ENCODE results near the gene CDKN1A.
"Not testable (repeated sequence)": the region's sequence is repeated elsewhere in the genome, so short reads cannot be mapped to it uniquely, and the experiment has no call there.

CDKN1A gene

GRCh38 chr6:36717871-36718540 is 39.5 kb downstream of the CDKN1A start:
- DNase-seq (ENCODE audit: extremely low read depth in 1 of 2, low read depth in 1 of 2): no peak

GRCh38 chr6:36718560-36718959 is 40.0 kb downstream of the CDKN1A start:
- DNase-seq (ENCODE audit: extremely low read depth in 1 of 2, low read depth in 1 of 2): no peak

- no peak for DNase-seq (ENCODE audit: extremely low read depth in 1 of 2, low read depth in 1 of 2)
Observed at GRCh38 chr6:36719126-36719525, 40.6 kb downstream of the CDKN1A start.

GRCh38 chr6:36720251-36721141 is 42.0 kb downstream of the CDKN1A start:
- DNase-seq (ENCODE audit: extremely low read depth in 1 of 2, low read depth in 1 of 2): no peak

- DNase-seq (ENCODE audit: extremely low read depth in 1 of 2, low read depth in 1 of 2): no peak
Observed at GRCh38 chr6:36721369-36722140, 43.0 kb downstream of the CDKN1A start.

- no peak for DNase-seq (ENCODE audit: extremely low read depth in 1 of 2, low read depth in 1 of 2)
Observed at GRCh38 chr6:36722365-36722764, 43.9 kb downstream of the CDKN1A start.

GRCh38 chr6:36722879-36723278 is 44.4 kb downstream of the CDKN1A start:
- DNase-seq (ENCODE audit: extremely low read depth in 1 of 2, low read depth in 1 of 2): no peak

- DNase-seq (ENCODE audit: extremely low read depth in 1 of 2, low read depth in 1 of 2): not testable (repeated sequence)
Observed at GRCh38 chr6:36723992-36724391, 45.5 kb downstream of the CDKN1A start.

GRCh38 chr6:36724514-36725390 is 46.2 kb downstream of the CDKN1A start:
- peak in 1 of 2 donors; percentile 17 for DNase-seq (ENCODE audit: extremely low read depth in 1 of 2, low read depth in 1 of 2)

GRCh38 chr6:36725581-36725980 is 47.1 kb downstream of the CDKN1A start:
- DNase-seq (ENCODE audit: extremely low read depth in 1 of 2, low read depth in 1 of 2): no peak

- DNase-seq (ENCODE audit: extremely low read depth in 1 of 2, low read depth in 1 of 2): no peak
Observed at GRCh38 chr6:36727505-36728021, 49.0 kb downstream of the CDKN1A start.

- no peak for DNase-seq (ENCODE audit: extremely low read depth in 1 of 2, low read depth in 1 of 2)
Observed at GRCh38 chr6:36728289-36729160, 50.0 kb downstream of the CDKN1A start.

- DNase-seq (ENCODE audit: extremely low read depth in 1 of 2, low read depth in 1 of 2): no peak
Observed at GRCh38 chr6:36729161-36729524, 50.6 kb downstream of the CDKN1A start.

GRCh38 chr6:36730424-36731380 is 52.2 kb downstream of the CDKN1A start:
- no peak for DNase-seq (ENCODE audit: extremely low read depth in 1 of 2, low read depth in 1 of 2)

GRCh38 chr6:36731622-36732310 is 53.3 kb downstream of the CDKN1A start:
- no peak for DNase-seq (ENCODE audit: extremely low read depth in 1 of 2, low read depth in 1 of 2)

- no peak for DNase-seq (ENCODE audit: extremely low read depth in 1 of 2, low read depth in 1 of 2)
Observed at GRCh38 chr6:36733300-36733699, 54.8 kb downstream of the CDKN1A start.

GRCh38 chr6:36734486-36735060 is 56.1 kb downstream of the CDKN1A start:
- DNase-seq (ENCODE audit: extremely low read depth in 1 of 2, low read depth in 1 of 2): no peak

All from activated CD8-positive, alpha-beta memory T cell treated with anti-CD3 and anti-CD28 coated beads for 1 hour (primary cell).